KMS-11 (cell line): ENCODE measurements around the gene APOL6.

Experiments used
- H2AFZ ChIP-seq: fragments of 200-600 bp; sonication (generic); 2 replicates; pipeline ENCODE4 v1.6.1; 2016; ENCODE audit warnings: antibody characterized with exemption, mixed run types, low read depth
- H3K27ac ChIP-seq: fragments of 200-600 bp; sonication (generic); 2 replicates; pipeline ENCODE4 v1.6.1; 2016; ENCODE audit warnings: mild to moderate bottlenecking, mixed run types
- H3K27me3 ChIP-seq: fragments of 200-600 bp; sonication (generic); 2 replicates; pipeline ENCODE4 v1.6.1; 2017; ENCODE audit warnings: mild to moderate bottlenecking, low read depth, mixed run types, moderate library complexity; ENCODE audit not compliant: insufficient read depth
- H3K36me3 ChIP-seq: fragments of 200-600 bp; sonication (generic); 2 replicates; pipeline ENCODE4 v1.6.1; 2017; ENCODE audit warnings: mild to moderate bottlenecking, mixed run types; ENCODE audit not compliant: insufficient read depth
- H3K4me1 ChIP-seq: fragments of 200-600 bp; sonication (generic); 2 replicates; pipeline ENCODE4 v1.6.1; 2016; ENCODE audit warnings: mild to moderate bottlenecking, low read depth, mixed run types; ENCODE audit not compliant: poor library complexity, severe bottlenecking
- H3K4me2 ChIP-seq: fragments of 200-600 bp; sonication (generic); 2 replicates; pipeline ENCODE4 v1.7.0; 2016; ENCODE audit warnings: mild to moderate bottlenecking, mixed run types
- H3K4me3 ChIP-seq: fragments of 200-600 bp; sonication (generic); IDR thresholded peaks from 2 replicates; pipeline ENCODE4 v1.6.1; 2017; ENCODE audit warnings: low read depth, low read length, mixed read lengths; ENCODE audit not compliant: insufficient read depth
- H3K79me2 ChIP-seq: fragments of 200-600 bp; sonication (generic); 2 replicates; pipeline ENCODE4 v1.6.1; 2016; ENCODE audit warnings: low read depth, mixed run types; ENCODE audit not compliant: insufficient read depth
- H3K9ac ChIP-seq: fragments of 200-600 bp; sonication (generic); 2 replicates; pipeline ENCODE4 v1.6.1; 2016; ENCODE audit warnings: mild to moderate bottlenecking, mixed run types
- H4K20me1 ChIP-seq: fragments of 200-600 bp; sonication (generic); 2 replicates; pipeline ENCODE4 v1.6.1; 2016; ENCODE audit warnings: mild to moderate bottlenecking, mixed run types; ENCODE audit not compliant: insufficient read depth
- CTCF ChIP-seq: fragments of 200-600 bp; sonication (generic); conservative IDR thresholded peaks from 2 replicates; pipeline ENCODE4 v1.6.1; 2017; ENCODE audit warnings: low read depth, mild to moderate bottlenecking, antibody characterized with exemption, low read length, moderate library complexity, mixed read lengths

The APOL6 gene

GRCh38 chr22:35606916-35607315 lies 41.3 kb upstream of the APOL6 start:
- H4K20me1 ChIP-seq = no peaks in the 10 kb centered on the region
- H3K4me2 ChIP-seq = no peak overlapping the region
- TF ChIP-seq CTCF = no peak
- no peaks in the 10 kb centered on the region for H3K79me2 ChIP-seq
- no peaks in the 10 kb centered on the region for H3K4me1 ChIP-seq
- H2AFZ ChIP-seq = no peak overlapping the region
- H3K4me3 ChIP-seq = no peak overlapping the region
- H3K27me3 ChIP-seq = no peaks in the 10 kb centered on the region
- H3K36me3 ChIP-seq = no peaks in the 10 kb centered on the region
- H3K27ac ChIP-seq = no peak overlapping the region
- H3K9ac ChIP-seq = no peak overlapping the region

- H3K79me2 ChIP-seq = no peaks in the 10 kb centered on the region
- H4K20me1 ChIP-seq = no peaks in the 10 kb centered on the region
- no peak overlapping the region for H3K9ac ChIP-seq
- H3K4me1 ChIP-seq = no peaks in the 10 kb centered on the region
- H2AFZ ChIP-seq = no peak overlapping the region
- no peaks in the 10 kb centered on the region for H3K36me3 ChIP-seq
- no peak for TF ChIP-seq CTCF
- no peaks in the 10 kb centered on the region for H3K27me3 ChIP-seq
- no peak overlapping the region for H3K4me2 ChIP-seq
- H3K27ac ChIP-seq = no peak overlapping the region
- no peak overlapping the region for H3K4me3 ChIP-seq
These were observed 40.2 kb upstream of the APOL6 start for GRCh38 chr22:35608088-35608487.

GRCh38 chr22:35609261-35609660 lies 39.0 kb upstream of the APOL6 start:
- H3K4me2 ChIP-seq = no peak overlapping the region

GRCh38 chr22:35609761-35610160 lies 38.5 kb upstream of the APOL6 start:
- Histone ChIP-seq H3K36me3 (no peaks in the 10 kb centered on the region), H3K4me1 (no peaks in the 10 kb centered on the region), H4K20me1 (no peaks in the 10 kb centered on the region), H3K4me2 (no peak overlapping the region), H3K27me3 (no peaks in the 10 kb centered on the region), H2AFZ (no peak overlapping the region), H3K79me2 (no peaks in the 10 kb centered on the region), H3K9ac (no peak overlapping the region), H3K4me3 (no peak overlapping the region), H3K27ac (no peak overlapping the region)
- no peak for TF ChIP-seq CTCF

More at GRCh38 chr22:35609261-35609660, 39.0 kb upstream of the APOL6 start:
- no peaks in the 10 kb centered on the region for H4K20me1 ChIP-seq
- no peaks in the 10 kb centered on the region for H3K4me1 ChIP-seq
- TF ChIP-seq CTCF = no peak
- H3K79me2 ChIP-seq = no peaks in the 10 kb centered on the region
- H3K27me3 ChIP-seq = no peaks in the 10 kb centered on the region
- no peak overlapping the region for H3K9ac ChIP-seq
- H3K4me3 ChIP-seq = no peak overlapping the region
- H2AFZ ChIP-seq = no peak overlapping the region
- H3K27ac ChIP-seq = no peak overlapping the region
- H3K36me3 ChIP-seq = no peaks in the 10 kb centered on the region
